GM19193 (cell line): ENCODE measurements around the gene TCERG1L.

ENCODE experiments used
- POLR2A ChIP-seq: IDR thresholded peaks from 4 replicates; pipeline ENCODE4 v1.6.1; 2011; ENCODE audit not compliant: insufficient read depth, insufficient read length; ENCODE audit errors: extremely low read depth

The TCERG1L gene

GRCh38 chr10:131099028-131099726, 212.3 kb downstream of the TCERG1L start:
- no peak for TF ChIP-seq POLR2A

- no peak for TF ChIP-seq POLR2A
These were observed 213.0 kb downstream of the TCERG1L start for GRCh38 chr10:131098416-131098952.

- no peak for TF ChIP-seq POLR2A
These were observed 215.5 kb downstream of the TCERG1L start for GRCh38 chr10:131096031-131096430.

- no peak for TF ChIP-seq POLR2A
These were observed 216.3 kb downstream of the TCERG1L start for GRCh38 chr10:131095313-131095580.

GRCh38 chr10:131094527-131095312, 216.8 kb downstream of the TCERG1L start:
- no peak for TF ChIP-seq POLR2A

- no peak for TF ChIP-seq POLR2A
These were observed 217.6 kb downstream of the TCERG1L start for GRCh38 chr10:131093795-131094366.

GRCh38 chr10:131093346-131093745, 218.2 kb downstream of the TCERG1L start:
- TF ChIP-seq POLR2A = no peak

GRCh38 chr10:131092876-131093275, 218.6 kb downstream of the TCERG1L start:
- TF ChIP-seq POLR2A = no peak

GRCh38 chr10:131092386-131092785, 219.1 kb downstream of the TCERG1L start:
- TF ChIP-seq POLR2A = no peak

- no peak for TF ChIP-seq POLR2A
These were observed 219.8 kb downstream of the TCERG1L start for GRCh38 chr10:131091682-131092081.

- TF ChIP-seq POLR2A = no peak
These were observed 220.5 kb downstream of the TCERG1L start for GRCh38 chr10:131090761-131091661.

- no peak for TF ChIP-seq POLR2A
These were observed 221.7 kb downstream of the TCERG1L start for GRCh38 chr10:131089861-131090260.

- no peak for TF ChIP-seq POLR2A
These were observed 222.4 kb downstream of the TCERG1L start for GRCh38 chr10:131089150-131089549.

GRCh38 chr10:131088619-131089018, 222.9 kb downstream of the TCERG1L start:
- TF ChIP-seq POLR2A = no peak
